ENCODE results near the gene RPRD1B.
"Not testable (repeated sequence)": the region's sequence is repeated elsewhere in the genome, so short reads cannot be mapped to it uniquely, and the experiment has no call there.

The RPRD1B gene

DNA sequence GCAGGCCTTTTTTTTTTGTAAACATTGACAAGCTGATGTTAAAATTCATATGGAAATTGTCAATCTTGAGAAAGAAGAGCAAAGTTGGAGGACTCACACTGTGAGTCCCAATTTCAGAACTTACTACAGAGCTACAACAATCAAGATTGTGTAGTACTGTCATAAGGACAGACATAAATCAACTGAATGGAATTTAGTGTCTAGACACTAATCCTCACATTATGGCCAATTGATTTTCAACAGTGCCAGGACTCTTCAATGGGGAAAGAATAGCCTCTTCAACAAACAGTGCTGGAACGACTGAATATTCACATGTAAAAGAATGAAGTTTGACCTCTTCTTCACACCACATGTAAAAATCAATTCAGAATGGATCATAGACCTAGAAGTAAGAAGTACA, 70.7 kb downstream of the RPRD1B start:
- Histone ChIP-seq H3K27me3 (ENCODE audit: control insufficient read depth, insufficient read depth, low read length) (no peaks in the 10 kb centered on the region), H3K4me1 (ENCODE audit: control insufficient read depth, insufficient read depth, low read length) (no peaks in the 10 kb centered on the region), H3K36me3 (ENCODE audit: control insufficient read depth, insufficient read depth, low read length) (no peaks in the 10 kb centered on the region), H3K27ac (ENCODE audit: low read length) (no peak overlapping the region), H3K4me3 (ENCODE audit: low read length) (no peak overlapping the region), H3K9me3 (ENCODE audit: control insufficient read depth, insufficient read depth, low read length) (no peaks in the 10 kb centered on the region)
- DNase-seq (ENCODE audit: low read depth, low spot score) = no peak
- no CpG with 5 or more reads among the region's 1 CpG for WGBS (ENCODE audit: insufficient coverage, insufficient read length)

- Histone ChIP-seq H3K27ac (ENCODE audit: low read length) (no peak overlapping the region), H3K36me3 (ENCODE audit: control insufficient read depth, insufficient read depth, low read length) (no peaks in the 10 kb centered on the region), H3K4me3 (ENCODE audit: low read length) (no peak overlapping the region), H3K4me1 (ENCODE audit: control insufficient read depth, insufficient read depth, low read length) (no peaks in the 10 kb centered on the region), H3K27me3 (ENCODE audit: control insufficient read depth, insufficient read depth, low read length) (no peaks in the 10 kb centered on the region), H3K9me3 (ENCODE audit: control insufficient read depth, insufficient read depth, low read length) (no peaks in the 10 kb centered on the region)
- DNase-seq (ENCODE audit: low read depth, low spot score) = no peak
- no CpG with 5 or more reads among the region's 5 CpGs for WGBS (ENCODE audit: insufficient coverage, insufficient read length)
These were observed 72.9 kb downstream of the RPRD1B start for GRCh38 chr20:38106461-38106860.

- WGBS (ENCODE audit: insufficient coverage, insufficient read length) = no CpG with 5 or more reads among the region's 1 CpG
- DNase-seq (ENCODE audit: low read depth, low spot score); H3K27ac ChIP-seq (ENCODE audit: low read length); H3K9me3 ChIP-seq (ENCODE audit: control insufficient read depth, insufficient read depth, low read length); H3K36me3 ChIP-seq (ENCODE audit: control insufficient read depth, insufficient read depth, low read length); H3K4me3 ChIP-seq (ENCODE audit: low read length); H3K4me1 ChIP-seq (ENCODE audit: control insufficient read depth, insufficient read depth, low read length); H3K27me3 ChIP-seq (ENCODE audit: control insufficient read depth, insufficient read depth, low read length): not testable (repeated sequence)
These were observed 73.8 kb downstream of the RPRD1B start for GRCh38 chr20:38107386-38107785.

GRCh38 chr20:38107916-38108315, 74.4 kb downstream of the RPRD1B start:
- no CpG with 5 or more reads among the region's 7 CpGs for WGBS (ENCODE audit: insufficient coverage, insufficient read length)
- H3K27ac ChIP-seq (ENCODE audit: low read length); H3K9me3 ChIP-seq (ENCODE audit: control insufficient read depth, insufficient read depth, low read length); H3K4me1 ChIP-seq (ENCODE audit: control insufficient read depth, insufficient read depth, low read length); H3K4me3 ChIP-seq (ENCODE audit: low read length); H3K27me3 ChIP-seq (ENCODE audit: control insufficient read depth, insufficient read depth, low read length); DNase-seq (ENCODE audit: low read depth, low spot score); H3K36me3 ChIP-seq (ENCODE audit: control insufficient read depth, insufficient read depth, low read length): not testable (repeated sequence)

DNA sequence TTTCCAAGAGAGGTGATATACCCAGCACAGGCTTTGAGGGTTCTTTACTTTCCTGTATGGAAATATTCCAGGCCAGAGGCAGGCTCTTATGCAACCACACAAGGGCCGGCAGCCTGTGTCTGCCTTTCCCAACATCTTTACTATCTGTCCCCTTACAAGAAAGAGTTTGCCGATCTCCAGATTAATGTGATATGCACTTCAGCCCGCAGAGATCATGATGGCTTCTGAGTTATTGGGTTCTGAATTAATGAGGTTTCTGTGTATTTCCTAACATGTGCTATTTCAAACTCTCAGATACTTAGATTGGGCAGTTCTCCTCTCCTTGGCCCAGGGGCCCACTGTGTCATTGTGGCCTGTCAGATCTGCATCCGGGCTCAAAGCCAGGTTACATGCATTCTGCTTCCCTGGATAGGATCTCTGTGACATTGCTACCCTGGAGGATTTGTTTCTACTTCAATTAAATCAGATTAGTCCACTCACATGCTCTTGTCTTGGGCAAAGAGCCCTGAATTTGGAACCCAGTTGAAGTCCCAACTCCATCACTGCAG, 75.0 kb downstream of the RPRD1B start:
- H3K27ac ChIP-seq (ENCODE audit: low read length) = no peak overlapping the region
- no peak overlapping the region for H3K4me3 ChIP-seq (ENCODE audit: low read length)
- no CpG with 5 or more reads among the region's 4 CpGs for WGBS (ENCODE audit: insufficient coverage, insufficient read length)
- no peaks in the 10 kb centered on the region for H3K4me1 ChIP-seq (ENCODE audit: control insufficient read depth, insufficient read depth, low read length)
- no peaks in the 10 kb centered on the region for H3K36me3 ChIP-seq (ENCODE audit: control insufficient read depth, insufficient read depth, low read length)
- DNase-seq (ENCODE audit: low read depth, low spot score) = no peak
- no peaks in the 10 kb centered on the region for H3K9me3 ChIP-seq (ENCODE audit: control insufficient read depth, insufficient read depth, low read length)
- H3K27me3 ChIP-seq (ENCODE audit: control insufficient read depth, insufficient read depth, low read length) = no peaks in the 10 kb centered on the region

- WGBS (ENCODE audit: insufficient coverage, insufficient read length) = no CpG with 5 or more reads among the region's 3 CpGs
- Histone ChIP-seq H3K9me3 (ENCODE audit: control insufficient read depth, insufficient read depth, low read length) (no peaks in the 10 kb centered on the region), H3K36me3 (ENCODE audit: control insufficient read depth, insufficient read depth, low read length) (no peaks in the 10 kb centered on the region), H3K27ac (ENCODE audit: low read length) (no peak overlapping the region), H3K4me1 (ENCODE audit: control insufficient read depth, insufficient read depth, low read length) (no peaks in the 10 kb centered on the region), H3K27me3 (ENCODE audit: control insufficient read depth, insufficient read depth, low read length) (no peaks in the 10 kb centered on the region), H3K4me3 (ENCODE audit: low read length) (no peak overlapping the region)
- no peak for DNase-seq (ENCODE audit: low read depth, low spot score)
These were observed 75.5 kb downstream of the RPRD1B start for GRCh38 chr20:38108986-38109541.

- WGBS (ENCODE audit: insufficient coverage, insufficient read length) = no CpG with 5 or more reads among the region's 8 CpGs
- H3K4me1 ChIP-seq (ENCODE audit: control insufficient read depth, insufficient read depth, low read length) = no peaks in the 10 kb centered on the region
- H3K27me3 ChIP-seq (ENCODE audit: control insufficient read depth, insufficient read depth, low read length) = no peaks in the 10 kb centered on the region
- H3K4me3 ChIP-seq (ENCODE audit: low read length) = no peak overlapping the region
- no peak for DNase-seq (ENCODE audit: low read depth, low spot score)
- H3K27ac ChIP-seq (ENCODE audit: low read length) = no peak overlapping the region
- H3K36me3 ChIP-seq (ENCODE audit: control insufficient read depth, insufficient read depth, low read length) = no peaks in the 10 kb centered on the region
- H3K9me3 ChIP-seq (ENCODE audit: control insufficient read depth, insufficient read depth, low read length) = no peaks in the 10 kb centered on the region
These were observed 76.3 kb downstream of the RPRD1B start for GRCh38 chr20:38109591-38110524.

DNA sequence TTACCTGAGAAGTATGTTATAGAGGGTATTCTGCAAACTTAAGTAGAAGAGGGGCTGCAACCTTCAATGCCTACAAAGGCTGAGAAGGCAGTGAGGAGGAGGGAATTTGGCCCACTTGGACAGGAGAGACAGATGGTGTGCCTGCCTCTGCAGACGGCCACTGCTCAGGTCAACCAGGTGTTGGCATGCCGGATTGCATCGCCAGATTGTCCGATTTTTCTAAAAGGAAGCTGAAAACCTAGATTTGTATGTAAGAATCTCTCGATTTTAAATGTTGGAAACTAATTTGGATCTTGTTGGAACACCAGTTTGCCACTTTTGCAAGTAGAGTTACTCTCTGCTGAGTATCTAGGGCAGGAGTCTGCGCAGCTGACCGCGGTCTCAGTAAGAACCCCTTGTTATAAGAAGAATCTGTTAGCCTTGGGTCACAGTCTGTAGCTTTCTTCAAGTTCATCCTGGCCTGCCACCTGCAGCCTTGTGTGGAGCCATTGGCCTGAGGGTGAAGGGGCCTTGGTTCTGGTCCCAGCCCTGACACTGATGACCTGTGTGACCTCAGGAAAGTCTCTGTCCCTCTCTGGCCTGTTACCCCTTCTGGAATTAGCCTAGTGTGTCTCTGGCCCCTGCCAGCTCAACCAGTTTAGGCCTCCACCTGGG, 77.1 kb downstream of the RPRD1B start:
- no peaks in the 10 kb centered on the region for H3K27me3 ChIP-seq (ENCODE audit: control insufficient read depth, insufficient read depth, low read length)
- no peaks in the 10 kb centered on the region for H3K4me1 ChIP-seq (ENCODE audit: control insufficient read depth, insufficient read depth, low read length)
- DNase-seq (ENCODE audit: low read depth, low spot score) = no peak
- no peak overlapping the region for H3K27ac ChIP-seq (ENCODE audit: low read length)
- no peaks in the 10 kb centered on the region for H3K9me3 ChIP-seq (ENCODE audit: control insufficient read depth, insufficient read depth, low read length)
- no peaks in the 10 kb centered on the region for H3K36me3 ChIP-seq (ENCODE audit: control insufficient read depth, insufficient read depth, low read length)
- no peak overlapping the region for H3K4me3 ChIP-seq (ENCODE audit: low read length)
- no CpG with 5 or more reads among the region's 8 CpGs for WGBS (ENCODE audit: insufficient coverage, insufficient read length)

GRCh38 chr20:38111366-38112232, 78.1 kb downstream of the RPRD1B start:
- Histone ChIP-seq H3K4me3 (ENCODE audit: low read length) (no peak overlapping the region), H3K27ac (ENCODE audit: low read length) (no peak overlapping the region), H3K9me3 (ENCODE audit: control insufficient read depth, insufficient read depth, low read length) (no peaks in the 10 kb centered on the region), H3K4me1 (ENCODE audit: control insufficient read depth, insufficient read depth, low read length) (no peaks in the 10 kb centered on the region), H3K36me3 (ENCODE audit: control insufficient read depth, insufficient read depth, low read length) (no peaks in the 10 kb centered on the region), H3K27me3 (ENCODE audit: control insufficient read depth, insufficient read depth, low read length) (no peaks in the 10 kb centered on the region)
- DNase-seq (ENCODE audit: low read depth, low spot score) = no peak
- no CpG with 5 or more reads among the region's 8 CpGs for WGBS (ENCODE audit: insufficient coverage, insufficient read length)
